ENCODE results near the gene LINC01488. TPM values are rescaled to one million over a fixed set of nuclear protein-coding genes. Genes with fewer than 3 reads are reported as not detected.

Gene LINC01488
- total RNA-seq, 1 donor from 2014 or later = not detected

- Mint-ChIP-seq H3K27ac (ENCODE audit: unreplicated experiment) (no peak overlapping the region), H3K9me3 (ENCODE audit: unreplicated experiment) (no peaks in the 10 kb centered on the region), H3K27me3 (ENCODE audit: unreplicated experiment) (peaks cover 7% of the 10 kb centered on the region), H3K4me3 (ENCODE audit: unreplicated experiment) (no peak overlapping the region), H3K4me1 (ENCODE audit: unreplicated experiment) (peaks cover 27% of the 10 kb centered on the region), H3K36me3 (ENCODE audit: low read depth, unreplicated experiment) (no peaks in the 10 kb centered on the region)
- DNase-seq (ENCODE audit: low spot score) = no peak
- TF ChIP-seq, protein P1, sequence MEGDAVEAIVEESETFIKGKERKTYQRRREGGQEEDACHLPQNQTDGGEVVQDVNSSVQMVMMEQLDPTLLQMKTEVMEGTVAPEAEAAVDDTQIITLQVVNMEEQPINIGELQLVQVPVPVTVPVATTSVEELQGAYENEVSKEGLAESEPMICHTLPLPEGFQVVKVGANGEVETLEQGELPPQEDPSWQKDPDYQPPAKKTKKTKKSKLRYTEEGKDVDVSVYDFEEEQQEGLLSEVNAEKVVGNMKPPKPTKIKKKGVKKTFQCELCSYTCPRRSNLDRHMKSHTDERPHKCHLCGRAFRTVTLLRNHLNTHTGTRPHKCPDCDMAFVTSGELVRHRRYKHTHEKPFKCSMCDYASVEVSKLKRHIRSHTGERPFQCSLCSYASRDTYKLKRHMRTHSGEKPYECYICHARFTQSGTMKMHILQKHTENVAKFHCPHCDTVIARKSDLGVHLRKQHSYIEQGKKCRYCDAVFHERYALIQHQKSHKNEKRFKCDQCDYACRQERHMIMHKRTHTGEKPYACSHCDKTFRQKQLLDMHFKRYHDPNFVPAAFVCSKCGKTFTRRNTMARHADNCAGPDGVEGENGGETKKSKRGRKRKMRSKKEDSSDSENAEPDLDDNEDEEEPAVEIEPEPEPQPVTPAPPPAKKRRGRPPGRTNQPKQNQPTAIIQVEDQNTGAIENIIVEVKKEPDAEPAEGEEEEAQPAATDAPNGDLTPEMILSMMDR (IDR thresholded peaks at IDR 0.05; ENCODE audit: unreplicated experiment) = no peak
Observed at GRCh38 chr11:69492201-69492991, 10.9 kb downstream of the LINC01488 start.

- peak; percentile 52 for DNase-seq (ENCODE audit: low spot score)
- H3K27ac Mint-ChIP-seq (ENCODE audit: unreplicated experiment) = peak overlapping the region; percentile 46
Observed at GRCh38 chr11:69493931-69494821, 12.7 kb downstream of the LINC01488 start.

GRCh38 chr11:69494851-69495250 is 13.4 kb downstream of the LINC01488 start:
- Mint-ChIP-seq H3K9me3 (ENCODE audit: unreplicated experiment) (no peaks in the 10 kb centered on the region), H3K27ac (ENCODE audit: unreplicated experiment) (peak overlapping the region; percentile 75), H3K36me3 (ENCODE audit: low read depth, unreplicated experiment) (no peaks in the 10 kb centered on the region), H3K4me1 (ENCODE audit: unreplicated experiment) (peaks cover 27% of the 10 kb centered on the region), H3K27me3 (ENCODE audit: unreplicated experiment) (peaks cover 6% of the 10 kb centered on the region), H3K4me3 (ENCODE audit: unreplicated experiment) (no peak overlapping the region)
- TF ChIP-seq, protein P1 (IDR thresholded peaks at IDR 0.05; ENCODE audit: unreplicated experiment) = no peak
- DNase-seq (ENCODE audit: low spot score) = no peak

More at GRCh38 chr11:69493931-69494821, 12.7 kb downstream of the LINC01488 start:
- TF ChIP-seq, protein P1 (IDR thresholded peaks at IDR 0.05; ENCODE audit: unreplicated experiment) = no peak
- H3K4me3 Mint-ChIP-seq (ENCODE audit: unreplicated experiment) = peak overlapping the region; percentile 29
- peaks cover 27% of the 10 kb centered on the region for H3K4me1 Mint-ChIP-seq (ENCODE audit: unreplicated experiment)
- no peaks in the 10 kb centered on the region for H3K36me3 Mint-ChIP-seq (ENCODE audit: low read depth, unreplicated experiment)
- peaks cover 6% of the 10 kb centered on the region for H3K27me3 Mint-ChIP-seq (ENCODE audit: unreplicated experiment)
- H3K9me3 Mint-ChIP-seq (ENCODE audit: unreplicated experiment) = no peaks in the 10 kb centered on the region

DNA sequence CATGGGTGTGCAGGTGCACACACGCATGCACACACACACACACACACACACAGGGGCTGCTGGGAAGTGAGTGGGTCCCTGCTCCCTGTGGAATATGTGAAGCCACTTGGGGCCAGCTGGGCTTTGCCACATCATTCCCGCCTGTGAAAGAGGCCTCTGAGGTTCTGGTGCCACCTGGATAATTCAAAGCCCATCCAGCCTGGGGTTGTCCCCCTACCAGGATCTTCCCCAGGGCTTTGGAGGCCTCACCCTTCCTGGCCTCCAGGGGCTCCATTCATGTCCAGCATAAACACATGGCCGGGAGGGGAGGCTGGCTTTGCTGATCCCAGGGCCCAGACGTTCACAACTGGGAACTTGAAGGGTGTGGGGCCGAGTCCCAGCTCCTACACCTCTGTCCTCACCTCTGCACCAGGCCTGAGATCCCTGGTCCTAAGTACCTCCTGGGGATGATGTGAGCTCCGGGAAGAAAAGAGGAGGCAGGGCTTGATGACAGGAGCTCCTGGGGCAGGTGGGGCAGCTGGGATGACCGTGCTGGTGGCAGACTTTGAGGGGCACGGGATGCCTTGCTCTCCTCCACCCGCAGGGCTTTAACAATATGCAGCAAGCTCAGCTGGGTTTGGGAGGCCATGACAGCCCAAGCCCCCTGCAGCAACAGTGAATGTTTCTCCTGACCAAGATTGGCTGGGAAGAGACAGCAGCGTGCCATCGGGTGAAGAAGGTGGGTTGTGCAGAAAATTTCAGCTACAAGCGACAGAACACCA is 14.2 kb downstream of the LINC01488 start:
- peaks cover 27% of the 10 kb centered on the region for H3K4me1 Mint-ChIP-seq (ENCODE audit: unreplicated experiment)
- no peak for DNase-seq (ENCODE audit: low spot score)
- H3K27ac Mint-ChIP-seq (ENCODE audit: unreplicated experiment) = peak overlapping the region; percentile 78
- peaks cover 6% of the 10 kb centered on the region for H3K27me3 Mint-ChIP-seq (ENCODE audit: unreplicated experiment)
- TF ChIP-seq, protein P1 (IDR thresholded peaks at IDR 0.05; ENCODE audit: unreplicated experiment) = no peak
- no peaks in the 10 kb centered on the region for H3K36me3 Mint-ChIP-seq (ENCODE audit: low read depth, unreplicated experiment)
- no peaks in the 10 kb centered on the region for H3K9me3 Mint-ChIP-seq (ENCODE audit: unreplicated experiment)
- H3K4me3 Mint-ChIP-seq (ENCODE audit: unreplicated experiment) = no peak overlapping the region

All from endothelial cell (in vitro differentiated cells).